Activated CD4-positive, alpha-beta T cell treated with anti-CD3 and anti-CD28 coated beads, Interleukin-2, amount 50 U/mL, for 24 hours (primary cell): ENCODE measurements around the gene ANKRD26.
"Not testable (repeated sequence)": the region's sequence is repeated elsewhere in the genome, so short reads cannot be mapped to it uniquely, and the experiment has no call there.

Experiments
- DNase-seq, 2 donors: peaks; one replicate each; pipeline ENCODE4 v3.0.0-alpha.2; 2020; ENCODE audit warnings: low read depth in 1 of 2, low spot score in 1 of 2

Gene ANKRD26

DNA sequence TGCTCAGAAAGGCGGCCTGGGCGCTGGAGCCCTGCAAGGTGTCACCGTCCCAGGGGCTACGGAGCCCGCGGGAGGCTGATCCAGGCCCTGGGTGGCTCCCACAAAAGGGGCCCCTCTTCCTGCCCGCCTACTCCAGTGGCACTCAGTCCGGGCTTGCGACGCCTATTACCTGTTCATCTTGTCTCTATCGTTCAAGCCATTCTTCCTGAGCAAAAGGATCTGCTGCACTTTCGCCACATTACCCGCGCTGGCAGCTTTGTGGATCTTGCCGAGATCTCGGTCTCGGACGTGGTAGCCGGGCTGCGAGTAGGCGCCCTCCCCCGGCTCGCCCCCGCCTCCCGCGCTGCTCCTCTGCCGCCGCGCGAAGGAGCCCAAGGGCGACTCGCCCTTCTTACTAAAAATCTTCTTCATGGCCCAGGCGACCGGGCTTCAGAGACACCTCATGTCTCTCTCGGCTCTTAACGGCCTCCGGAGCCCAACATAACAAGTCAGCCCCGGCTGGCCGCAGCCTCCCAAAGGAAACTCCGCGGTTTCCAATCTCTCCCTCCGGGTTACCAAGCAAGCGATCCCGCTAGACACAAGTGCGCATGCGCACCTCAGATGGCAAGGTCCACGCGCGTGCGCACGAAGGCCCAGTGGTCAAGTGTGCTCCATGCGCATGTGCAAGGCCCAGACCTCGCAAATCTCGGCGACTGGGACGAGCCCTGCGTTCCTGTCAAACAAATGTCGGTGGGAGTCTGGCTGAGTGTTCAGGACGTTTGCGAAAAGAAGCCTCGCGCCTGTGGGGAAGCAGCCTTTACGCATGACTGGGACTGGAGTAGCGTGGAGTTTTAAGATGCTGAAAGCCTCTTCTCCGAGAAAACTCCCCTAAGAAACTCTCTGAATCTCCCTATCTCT is at the start of gene ANKRD26:
Gene ANKRD26, minus strand, starts transcription at position 579 of the 897 bp plus-strand sequence. Its CDS starts 168 bp downstream, at position 411.
- peak; percentile 94 to 95 for DNase-seq

DNA sequence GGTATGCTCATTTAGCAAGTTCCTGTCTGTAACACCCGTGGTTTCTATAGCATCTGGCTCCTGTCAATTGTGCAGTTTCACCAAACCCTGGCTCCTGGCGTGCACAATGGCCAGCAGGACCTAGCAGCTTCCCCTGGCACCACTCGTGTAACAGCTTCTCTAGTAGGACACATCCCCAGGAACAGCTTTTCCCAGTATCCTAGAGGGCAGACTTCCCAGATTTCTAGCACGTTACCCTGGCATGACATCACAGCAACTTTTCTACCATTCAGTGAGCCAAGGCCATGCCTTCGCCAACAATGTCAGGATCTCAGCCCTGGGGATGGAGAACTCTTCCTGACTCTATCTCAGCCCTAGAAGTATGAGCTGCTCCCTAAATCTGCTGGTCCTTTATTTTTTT is 47.4 kb upstream of the ANKRD26 start:
- DNase-seq, result no peak

- no peak for DNase-seq
These were observed 45.6 kb upstream of the ANKRD26 start for GRCh38 chr10:27145937-27146336.

DNA sequence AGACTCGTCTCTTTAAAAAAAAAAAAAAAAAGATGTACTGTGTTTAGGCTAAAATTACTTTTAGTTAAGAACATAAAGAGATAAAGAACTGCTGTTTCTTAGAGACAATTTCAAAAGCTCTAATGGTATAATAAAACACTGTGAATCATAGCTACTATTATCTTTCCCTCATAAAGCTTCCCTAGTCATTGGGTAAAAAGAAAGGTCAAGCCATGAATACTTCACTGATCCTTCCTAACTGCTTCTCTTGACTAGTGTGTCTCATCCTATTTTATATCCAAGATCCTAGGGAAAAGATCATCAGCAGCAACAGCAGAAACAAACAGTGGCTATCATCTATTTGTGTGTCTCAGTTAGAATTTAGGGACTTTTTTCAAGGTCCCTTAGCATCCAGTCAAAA is 43.4 kb upstream of the ANKRD26 start:
- DNase-seq, result no peak

GRCh38 chr10:27138277-27138676 is 38.0 kb upstream of the ANKRD26 start:
- DNase-seq, result no peak

DNA sequence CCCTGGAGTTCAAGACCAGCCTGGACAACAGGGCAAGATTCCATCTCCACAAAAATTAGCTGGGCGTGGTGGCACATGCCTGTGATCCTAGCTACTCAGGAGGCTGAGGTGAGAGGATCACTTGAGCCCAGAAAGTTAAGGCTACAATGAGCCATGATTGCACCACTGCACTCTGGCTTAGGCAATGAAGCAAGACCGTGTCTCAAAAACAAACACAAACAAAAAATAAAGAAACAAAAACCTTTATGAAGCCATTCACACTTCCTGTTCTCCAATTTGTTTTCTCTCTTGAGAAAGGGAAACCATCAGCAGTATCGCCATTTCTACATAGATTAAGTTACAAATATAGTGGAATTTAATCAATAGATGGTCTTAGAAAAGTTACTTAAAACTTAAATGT is 34.1 kb upstream of the ANKRD26 start:
- DNase-seq, result no peak

DNA sequence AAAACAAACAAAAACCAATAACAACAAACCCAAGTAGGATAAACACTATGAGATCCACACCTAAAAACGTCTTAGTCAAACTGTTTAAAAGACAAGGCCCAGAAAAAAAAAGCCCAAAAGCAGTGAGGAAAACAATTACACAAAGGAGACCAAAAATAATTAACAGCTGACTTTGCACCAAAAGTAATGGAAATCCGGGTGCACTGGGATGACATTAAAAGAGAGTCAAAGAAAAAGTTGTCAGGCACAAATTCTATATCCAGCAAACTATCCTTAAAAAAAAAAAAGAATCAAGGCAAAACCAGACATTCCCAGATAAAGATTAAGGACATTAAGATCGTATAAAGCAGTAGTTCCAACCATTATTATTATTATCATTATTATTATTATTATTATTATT is 7.9 kb upstream of the ANKRD26 start:
- no peak for DNase-seq

DNA sequence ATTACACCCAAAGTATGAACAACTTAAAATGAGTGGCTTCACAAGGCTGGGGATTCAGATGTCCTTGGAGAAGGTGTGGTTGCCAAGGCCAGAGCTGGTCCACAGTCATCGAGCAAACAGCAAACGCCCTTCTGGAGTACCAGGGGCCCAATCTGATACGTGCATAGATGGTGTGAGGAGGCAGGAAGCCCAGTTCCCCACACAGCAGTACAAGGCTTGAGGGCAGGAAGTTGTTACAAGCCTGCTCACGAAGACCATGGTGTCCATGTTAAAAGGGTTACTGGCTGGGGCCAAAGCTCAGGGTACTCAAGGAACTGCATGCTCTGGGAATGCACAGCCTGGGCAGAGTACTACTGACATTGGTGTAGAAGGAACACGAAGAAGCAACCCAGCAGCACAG is 4.6 kb upstream of the ANKRD26 start:
- no peak for DNase-seq

- no peak for DNase-seq
These were observed 586 bp upstream of the ANKRD26 start for GRCh38 chr10:27100813-27101347.

GRCh38 chr10:27099448-27099847 is 846 bp downstream of the ANKRD26 start:
- no peak for DNase-seq

- no peak for DNase-seq
These were observed 11.9 kb downstream of the ANKRD26 start for GRCh38 chr10:27088119-27089044.

- DNase-seq, result no peak
These were observed 27.7 kb downstream of the ANKRD26 start for GRCh38 chr10:27072436-27073114.

DNA sequence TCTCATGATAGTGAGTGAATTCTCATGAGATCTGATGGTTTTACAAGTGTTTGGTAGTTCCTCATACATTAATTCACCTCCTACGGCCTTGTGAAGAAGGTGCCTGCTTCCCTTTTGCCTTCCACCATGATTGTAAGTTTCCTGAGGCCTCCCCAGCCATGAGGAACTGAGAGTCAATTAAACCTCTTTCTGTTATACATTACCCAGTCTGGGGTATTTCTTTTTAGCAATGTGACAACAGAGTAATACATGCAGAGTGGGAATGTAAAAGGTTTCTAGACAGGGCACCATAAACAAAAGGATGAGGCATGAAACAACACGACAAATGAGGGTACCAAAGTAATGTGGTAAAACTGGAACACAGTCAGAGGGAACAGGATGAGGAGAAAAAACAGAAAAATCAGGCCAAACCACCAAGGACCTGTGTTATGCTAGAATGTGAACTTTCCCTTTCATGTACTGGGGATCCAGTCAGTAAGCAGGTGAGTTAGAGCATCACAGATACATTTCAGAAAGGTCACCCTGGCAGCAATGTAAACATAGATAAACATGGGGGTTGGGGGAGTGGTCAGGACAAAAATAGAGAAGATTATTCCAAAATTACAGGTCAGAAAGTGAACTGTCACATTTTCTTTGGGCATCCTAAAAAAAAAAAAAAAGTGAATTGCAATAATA is 31.9 kb downstream of the ANKRD26 start:
- DNase-seq, result no peak

DNA sequence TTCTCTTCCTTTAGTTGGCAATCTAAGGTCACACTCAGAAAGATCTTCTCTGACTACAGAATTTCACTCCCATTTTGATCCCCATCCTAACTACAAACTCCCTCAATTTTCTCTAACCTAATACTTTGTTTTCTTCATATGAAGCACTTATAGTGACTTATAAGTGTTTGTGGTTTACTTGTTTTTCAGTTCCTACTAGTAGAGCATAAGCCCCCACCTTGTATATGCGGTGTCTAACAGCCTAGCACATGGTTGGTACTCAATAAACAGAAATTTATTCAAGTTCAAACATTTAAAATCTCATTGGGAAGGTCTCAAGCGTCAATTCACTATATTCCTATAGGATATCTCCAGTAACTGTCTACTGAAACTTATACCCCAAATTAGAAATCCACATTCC is 35.2 kb downstream of the ANKRD26 start:
- DNase-seq, result no peak

- DNase-seq, result no peak
These were observed 47.6 kb downstream of the ANKRD26 start for GRCh38 chr10:27052656-27053055.

DNA sequence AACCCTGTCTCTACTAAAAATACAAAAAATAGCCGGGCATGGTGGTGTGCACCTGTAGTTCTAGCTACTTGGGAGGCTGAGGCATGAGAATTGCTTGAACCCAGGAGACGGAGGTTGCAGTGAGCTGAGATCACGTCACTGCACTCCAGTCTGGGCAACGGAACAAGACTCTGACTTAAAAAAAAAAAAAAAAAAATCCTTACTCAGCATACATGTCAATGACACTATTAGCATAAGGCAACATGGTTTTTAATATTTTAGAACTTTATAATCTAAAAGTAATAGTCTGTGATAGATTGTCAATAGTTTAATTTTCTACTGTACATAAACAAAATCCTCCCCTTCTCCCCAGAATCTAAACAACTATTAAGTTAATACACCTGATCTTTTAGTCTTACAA is 55.0 kb downstream of the ANKRD26 start:
- DNase-seq, result not testable (repeated sequence)

DNA sequence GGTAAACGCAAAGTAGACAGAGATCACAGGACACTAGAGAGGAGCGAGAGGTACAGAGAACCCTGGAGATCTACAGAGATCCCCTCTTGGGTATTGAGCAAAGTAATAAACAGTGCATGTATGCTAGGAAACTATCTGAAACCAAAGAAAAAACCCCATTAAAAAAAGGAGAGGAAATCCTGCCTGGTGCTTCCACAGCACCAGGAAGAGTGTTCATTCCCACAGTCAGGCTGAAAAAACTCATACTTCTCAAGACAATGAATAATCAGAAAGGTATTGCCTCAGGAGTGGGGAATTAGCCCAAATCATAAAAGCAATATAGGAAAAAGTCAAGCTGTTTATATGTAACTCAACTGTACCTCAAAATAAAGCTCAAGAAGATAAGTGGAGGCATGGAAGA is 59.1 kb downstream of the ANKRD26 start:
- DNase-seq, result no peak

GRCh38 chr10:27038168-27038567 is 62.1 kb downstream of the ANKRD26 start:
- DNase-seq, result no peak

DNA sequence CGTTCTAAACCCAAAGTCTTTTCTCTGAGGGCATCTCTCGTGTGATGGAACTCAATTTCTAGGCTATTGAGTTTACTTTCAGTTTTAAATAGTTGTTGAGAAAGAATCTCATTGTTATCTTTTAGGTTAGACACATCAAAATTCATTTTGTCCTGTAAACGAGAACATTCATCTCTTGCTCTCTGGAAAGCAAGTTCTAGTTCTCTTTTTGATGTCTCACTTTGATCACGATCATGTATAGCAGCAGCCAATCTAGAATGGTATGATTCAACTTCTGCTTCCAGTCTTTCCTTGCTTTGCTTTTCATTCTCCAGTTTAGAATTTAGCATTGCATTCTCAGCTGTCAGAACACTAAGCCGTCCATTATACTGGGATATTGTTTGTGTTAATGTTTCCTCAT is 65.1 kb downstream of the ANKRD26 start:
- DNase-seq, result no peak

GRCh38 chr10:27030060-27030459 is 70.2 kb downstream of the ANKRD26 start:
- DNase-seq, result no peak

- no peak for DNase-seq
These were observed 78.2 kb downstream of the ANKRD26 start for GRCh38 chr10:27022048-27022447.
